OCI-LY3 (cell line): ENCODE data around the gene SPSB4.

Experiments
- H2AFZ ChIP-seq: fragments of 200-600, 300-600 bp; shearing (Covaris generic); 2 replicates; pipeline ENCODE4 v1.6.0; 2014; ENCODE audit warnings: antibody characterized with exemption, low read depth, low read length
- H3K27ac ChIP-seq: fragments of 200-600, 300-600 bp; sonication (generic); 2 replicates; pipeline ENCODE4 v1.5.1; 2014; ENCODE audit warnings: mild to moderate bottlenecking, low read length, moderate library complexity, mixed read lengths
- H3K27me3 ChIP-seq: fragments of 200-600, 300-600 bp; sonication (generic); 2 replicates; pipeline ENCODE4 v1.6.1; 2014; ENCODE audit warnings: low read depth, low read length, mixed read lengths
- H3K36me3 ChIP-seq: fragments of 200-600, 300-600 bp; sonication (generic); replicated peaks from 2 replicates; pipeline ENCODE3; 2014; ENCODE audit warnings: low read depth, low read length, mixed read lengths
- H3K4me1 ChIP-seq: fragments of 300-600, 200-600 bp; sonication (generic); 2 replicates; pipeline ENCODE4 v1.6.1; 2014; ENCODE audit warnings: low read length, mixed read lengths
- H3K4me2 ChIP-seq: fragments of 200-600, 300-600 bp; sonication (generic); 2 replicates; pipeline ENCODE4 v1.6.1; 2014; ENCODE audit warnings: low read length, mixed read lengths
- H3K4me3 ChIP-seq: fragments of 300-600, 200-600 bp; sonication (generic); 2 replicates; pipeline ENCODE4 v1.5.1; 2014; ENCODE audit warnings: antibody characterized with exemption, mild to moderate bottlenecking, low read length, moderate library complexity
- H3K79me2 ChIP-seq: fragments of 300-600, 200-600 bp; shearing (Covaris generic); 2 replicates; pipeline ENCODE4 v1.6.1; 2014; ENCODE audit warnings: mild to moderate bottlenecking, low read length, mixed read lengths
- H3K9ac ChIP-seq: fragments of 300-600, 200-600 bp; shearing (Covaris generic); 2 replicates; pipeline ENCODE4 v1.6.0; 2014; ENCODE audit warnings: mild to moderate bottlenecking, low read length, moderate library complexity
- H3K9me3 ChIP-seq: fragments of 200-600, 300-600 bp; shearing (Covaris generic); 2 replicates; pipeline ENCODE4 v1.6.1; 2014; ENCODE audit warnings: low read length, mixed read lengths; ENCODE audit not compliant: insufficient read depth
- H4K20me1 ChIP-seq: fragments of 200-600, 300-600 bp; sonication (generic); 2 replicates; pipeline ENCODE4 v1.6.1; 2016; ENCODE audit warnings: low read length, mixed read lengths; ENCODE audit not compliant: insufficient read depth
- CTCF ChIP-seq: fragments of 200-600, 300-600 bp; sonication (generic); IDR thresholded peaks from 2 replicates; pipeline ENCODE4 v1.5.1; 2014; ENCODE audit warnings: antibody characterized with exemption, low read length, low read depth
- EZH2phosphoT487 ChIP-seq: fragments of 200-600 bp; shearing (Covaris generic); IDR thresholded peaks from 2 replicates; pipeline ENCODE4 v1.6.1; 2018; ENCODE audit warnings: antibody characterized with exemption, mixed run types, low read depth

SPSB4 gene

GRCh38 chr3:141083836-141084649 lies 32.9 kb downstream of the SPSB4 start:
- H3K36me3 ChIP-seq = no peaks in the 10 kb centered on the region
- no peak overlapping the region for H3K4me2 ChIP-seq

GRCh38 chr3:141085343-141086070 lies 34.4 kb downstream of the SPSB4 start:
- no peaks in the 10 kb centered on the region for H3K4me1 ChIP-seq
- TF ChIP-seq CTCF (no peak), EZH2phosphoT487 (no peak)
- no peak overlapping the region for H3K4me2 ChIP-seq

More at GRCh38 chr3:141083836-141084649, 32.9 kb downstream of the SPSB4 start:
- H3K4me3 ChIP-seq = no peak overlapping the region
- no peak overlapping the region for H3K27ac ChIP-seq
- no peaks in the 10 kb centered on the region for H3K79me2 ChIP-seq
- H4K20me1 ChIP-seq = no peaks in the 10 kb centered on the region
- TF ChIP-seq CTCF (no peak), EZH2phosphoT487 (no peak)
- no peak overlapping the region for H2AFZ ChIP-seq
- H3K9me3 ChIP-seq = no peaks in the 10 kb centered on the region
- H3K4me1 ChIP-seq = no peaks in the 10 kb centered on the region
- no peak overlapping the region for H3K9ac ChIP-seq
- H3K27me3 ChIP-seq = 0 out of 2 replicates have a peak, but pooled peaks cover 3% of the 10 kb centered on the region

DNA sequence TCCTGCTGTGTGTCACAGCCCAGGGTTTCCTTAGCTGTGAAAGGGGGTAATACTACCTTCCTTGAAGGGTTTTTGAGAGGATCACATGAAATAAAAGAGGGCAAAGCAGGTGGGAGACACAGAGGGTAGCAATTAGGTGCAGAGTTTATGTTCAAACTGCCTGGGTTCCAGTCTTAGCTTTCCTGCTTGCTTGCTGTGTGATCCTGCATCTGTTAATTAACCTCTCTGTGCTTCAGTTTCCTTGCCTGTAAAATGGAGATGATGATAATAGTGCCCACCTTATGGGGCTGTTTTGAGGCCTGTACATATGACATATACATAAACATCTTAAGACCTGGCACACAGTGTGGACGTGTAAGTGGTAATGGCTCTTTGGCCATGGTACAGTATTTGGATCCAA lies 35.0 kb downstream of the SPSB4 start:
- Histone ChIP-seq H3K4me2 (no peak overlapping the region), H3K79me2 (no peaks in the 10 kb centered on the region), H3K9ac (no peak overlapping the region), H3K27ac (no peak overlapping the region), H3K27me3 (0 out of 2 replicates have a peak, but pooled peaks cover 3% of the 10 kb centered on the region), H3K4me3 (no peak overlapping the region), H3K36me3 (no peaks in the 10 kb centered on the region), H2AFZ (no peak overlapping the region), H3K4me1 (no peaks in the 10 kb centered on the region), H3K9me3 (no peaks in the 10 kb centered on the region), H4K20me1 (no peaks in the 10 kb centered on the region)
- TF ChIP-seq CTCF (no peak), EZH2phosphoT487 (no peak)

More at GRCh38 chr3:141085343-141086070, 34.4 kb downstream of the SPSB4 start:
- H3K9me3 ChIP-seq = no peaks in the 10 kb centered on the region
- 0 out of 2 replicates have a peak, but pooled peaks cover 3% of the 10 kb centered on the region for H3K27me3 ChIP-seq
- no peak overlapping the region for H3K9ac ChIP-seq
- H4K20me1 ChIP-seq = no peaks in the 10 kb centered on the region
- H3K79me2 ChIP-seq = no peaks in the 10 kb centered on the region
- no peak overlapping the region for H3K4me3 ChIP-seq
- H3K36me3 ChIP-seq = no peaks in the 10 kb centered on the region
- no peak overlapping the region for H3K27ac ChIP-seq
- no peak overlapping the region for H2AFZ ChIP-seq

DNA sequence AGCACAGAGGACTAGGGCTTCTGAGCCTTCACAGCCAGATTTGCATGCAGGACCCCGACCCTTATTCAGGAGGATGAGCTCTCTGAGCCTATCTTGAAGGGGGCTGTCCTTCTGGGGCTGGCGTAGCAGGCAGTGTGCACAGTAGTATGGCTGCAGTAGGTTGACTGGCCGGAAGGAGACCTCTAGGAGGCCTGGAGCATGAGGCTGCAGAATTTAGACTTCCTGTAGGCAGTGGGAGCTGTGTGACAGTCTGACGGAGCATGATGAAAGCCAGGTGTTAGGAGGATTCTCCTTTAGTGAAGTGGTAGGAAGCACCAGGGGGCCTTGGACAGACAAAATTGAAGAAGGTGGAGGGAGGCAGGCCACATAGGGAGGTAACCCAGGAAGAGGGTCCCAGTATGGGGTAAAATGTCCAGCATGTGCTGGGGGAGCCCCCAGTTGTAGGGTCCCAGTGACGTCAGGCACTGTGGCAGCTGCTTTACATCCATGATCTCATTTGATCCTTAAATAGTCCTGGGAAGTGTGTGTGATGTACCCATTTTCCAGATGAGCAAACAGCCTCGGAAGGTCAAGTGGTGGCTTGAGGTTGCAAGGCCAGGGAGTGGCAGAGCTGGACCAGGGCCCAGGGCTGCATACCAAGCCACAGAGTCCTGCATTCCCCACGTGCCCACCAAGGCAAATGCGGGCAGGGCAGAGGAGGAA lies 36.1 kb downstream of the SPSB4 start:
- H3K4me1 ChIP-seq = no peaks in the 10 kb centered on the region
- H3K4me2 ChIP-seq = no peak overlapping the region
- H3K9ac ChIP-seq = no peak overlapping the region
- TF ChIP-seq EZH2phosphoT487 (no peak), CTCF (no peak)
- H3K4me3 ChIP-seq = no peak overlapping the region
- no peaks in the 10 kb centered on the region for H3K9me3 ChIP-seq
- no peak overlapping the region for H3K27ac ChIP-seq
- H3K27me3 ChIP-seq = 0 out of 2 replicates have a peak, but pooled peaks cover 3% of the 10 kb centered on the region
- no peaks in the 10 kb centered on the region for H3K36me3 ChIP-seq
- no peaks in the 10 kb centered on the region for H4K20me1 ChIP-seq
- no peak overlapping the region for H2AFZ ChIP-seq
- H3K79me2 ChIP-seq = no peaks in the 10 kb centered on the region
